Gastrocnemius medialis (tissue), 4 donors: ENCODE results near the gene PDE6A.

Experiments
- CTCF ChIP-seq, 5 experiments: fragments of 450-650 bp in 3 of 5; fragments of 200-600 bp in 2 of 5; sonication (generic) in 2 of 5; IDR thresholded peaks in 4 of 5; conservative IDR thresholded peaks in 1 of 5; 1 replicate in 4 of 5; 2 replicates in 1 of 5; pipeline ENCODE4 v1.5.1; 2016 to 2019; ENCODE audit warnings: antibody characterized with exemption in 5 of 5, mild to moderate bottlenecking in 3 of 5, moderate library complexity in 3 of 5
- POLR2A ChIP-seq, 2 donors: fragments of 450-650 bp; IDR thresholded peaks; one replicate each; pipeline ENCODE4 v1.6.1; 2017; ENCODE audit warnings: antibody characterized with exemption in 2 of 2, mild to moderate bottlenecking in 2 of 2, moderate library complexity in 2 of 2

DNA sequence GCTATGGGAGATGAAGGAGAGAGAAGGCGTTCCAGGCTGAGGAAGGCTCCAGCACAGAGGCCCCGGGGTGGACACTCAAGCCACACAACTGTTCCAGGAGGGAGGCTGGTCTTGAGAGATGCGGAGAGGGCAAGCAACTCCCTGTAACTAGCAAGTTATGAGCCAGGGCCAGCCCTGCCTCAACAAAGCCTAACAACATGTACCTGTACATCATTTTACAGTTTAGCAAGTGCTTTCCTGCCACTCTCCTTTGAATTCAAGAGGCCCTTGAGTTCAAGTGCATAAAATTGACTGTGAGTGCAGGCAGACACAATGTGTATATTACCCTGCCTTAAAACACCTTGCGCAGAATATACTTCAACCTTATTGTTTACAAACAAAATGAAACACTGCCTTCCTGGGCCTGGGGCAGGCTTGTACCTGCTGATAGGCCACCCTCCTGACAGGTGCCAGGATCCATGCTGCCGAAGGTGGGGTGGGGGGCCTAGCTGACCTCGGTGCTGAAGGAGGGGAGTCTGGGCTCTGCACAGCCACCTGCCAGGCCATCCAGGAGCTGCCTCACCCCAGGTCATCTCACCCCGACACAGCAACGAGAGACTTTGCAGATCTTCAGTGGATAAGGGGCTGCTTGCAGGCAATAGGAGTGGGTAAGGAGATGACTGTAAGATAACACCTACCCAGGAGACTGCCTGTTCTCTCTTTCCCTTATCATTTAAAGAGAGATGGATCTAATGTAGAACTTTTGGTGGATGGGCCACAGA, 134.5 kb downstream of the PDE6A start:
- no peak for TF ChIP-seq CTCF (IDR thresholded peaks at IDR 0.05 in 4 of 5, conservative IDR thresholded peaks at IDR 0.05 in 1 of 5)
- TF ChIP-seq POLR2A (IDR thresholded peaks at IDR 0.05), result no peak
